Stimulated activated CD8-positive, alpha-beta memory T cell treated with anti-CD3 and anti-CD28 coated beads, Interleukin-4, amount 100 ng/mL, for 4 hours (primary cell): ENCODE data around the gene TMEM8B.

Source experiments
- DNase-seq, 2 donors: peaks; one replicate each; pipeline ENCODE4 v3.0.0-alpha.2; 2020; ENCODE audit warnings: low read depth in 2 of 2, low spot score in 1 of 2

TMEM8B gene

GRCh38 chr9:35829084-35829763 is at the start of gene TMEM8B:
Gene TMEM8B (plus strand): TSS chr9:35829228. CDS start chr9:35829448, 220 bp downstream.
- peak; percentile 85 to 91 for DNase-seq

- no peak for DNase-seq
Measured at GRCh38 chr9:35781066-35781465, 48.0 kb upstream of the TMEM8B start.

DNA sequence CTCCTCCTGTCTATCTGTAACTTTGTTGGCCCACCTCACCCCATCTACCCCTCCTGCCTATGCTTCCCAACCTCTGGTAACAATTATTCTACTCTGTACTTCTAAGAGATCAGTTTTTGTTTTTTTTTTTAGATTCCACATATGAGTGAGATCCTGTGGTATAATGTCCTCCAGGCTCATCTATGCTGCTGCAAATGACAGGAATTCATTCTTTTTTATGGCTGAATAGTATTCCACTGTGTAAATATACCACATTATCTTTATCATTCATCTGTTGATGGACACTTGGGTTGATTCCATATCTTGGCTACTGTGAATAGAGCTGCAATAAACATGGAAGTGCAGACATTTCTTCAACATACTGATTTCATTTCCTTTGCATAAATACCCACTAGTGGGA is 45.6 kb upstream of the TMEM8B start:
- DNase-seq = no peak

DNA sequence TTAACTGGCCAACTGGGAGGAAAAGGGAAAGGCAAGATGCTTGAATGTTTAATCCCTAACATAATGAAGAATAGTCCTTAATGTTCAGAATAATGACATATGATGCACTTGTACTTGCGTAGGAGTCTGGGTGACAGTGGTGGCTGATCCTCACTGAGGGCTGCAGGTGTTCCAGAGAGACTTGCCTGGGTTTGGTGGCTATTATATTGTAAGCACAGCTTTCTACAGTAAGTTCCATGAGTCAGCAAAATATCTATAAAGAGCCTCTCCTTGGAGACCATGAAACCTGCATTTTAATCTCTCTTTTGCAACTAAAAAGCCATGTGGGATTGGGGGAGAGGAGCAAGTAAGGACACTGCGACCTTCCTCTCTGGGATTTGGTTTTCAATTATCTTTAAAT is 39.5 kb upstream of the TMEM8B start:
- no peak for DNase-seq

GRCh38 chr9:35790025-35790384 is 39.0 kb upstream of the TMEM8B start:
- DNase-seq = no peak

DNA sequence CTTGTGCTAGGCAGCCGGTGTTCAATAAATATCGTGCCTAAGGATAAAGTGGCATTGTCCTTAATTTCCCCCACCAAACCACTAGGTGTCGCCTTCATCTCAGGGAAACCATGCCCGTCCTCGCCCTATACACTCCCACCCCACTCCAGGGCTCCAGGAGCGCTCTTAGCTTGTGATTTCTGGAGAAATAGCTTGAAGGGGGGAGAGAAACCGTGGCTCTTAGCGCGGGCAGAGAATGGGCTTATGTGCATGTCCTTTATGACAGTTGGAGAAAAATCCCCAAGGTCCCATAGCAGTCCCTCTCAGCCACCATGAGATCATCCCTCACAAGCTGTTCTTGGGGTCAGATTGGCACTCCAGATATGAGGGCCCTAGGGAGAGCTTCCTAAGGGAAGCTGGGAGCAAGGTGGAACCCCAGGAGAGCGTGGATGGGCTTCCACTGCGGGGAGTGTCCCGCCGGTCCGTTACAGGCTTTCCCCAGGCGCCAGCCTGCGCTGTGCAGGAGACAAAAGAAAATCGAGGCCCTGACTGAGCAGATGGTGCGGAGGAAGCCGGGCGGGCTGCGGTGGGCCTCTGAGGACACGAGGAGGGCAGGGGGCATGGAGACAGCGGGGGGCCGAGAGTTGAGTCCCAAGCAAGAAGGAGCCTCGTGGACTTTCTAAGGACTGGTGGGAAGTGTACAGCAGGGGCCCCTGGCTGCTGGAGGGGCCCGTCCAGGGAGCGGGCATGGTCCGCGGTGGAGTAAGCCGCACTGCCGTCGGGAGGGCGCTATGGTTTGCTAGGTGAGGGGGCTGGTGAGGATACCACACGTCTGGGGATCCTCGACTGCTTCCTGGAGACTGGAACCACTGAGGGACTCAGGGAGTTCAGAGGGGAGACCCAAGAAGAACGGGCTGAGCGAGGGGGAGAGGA is 38.4 kb upstream of the TMEM8B start:
- DNase-seq = peak; percentile 21 to 28

DNA sequence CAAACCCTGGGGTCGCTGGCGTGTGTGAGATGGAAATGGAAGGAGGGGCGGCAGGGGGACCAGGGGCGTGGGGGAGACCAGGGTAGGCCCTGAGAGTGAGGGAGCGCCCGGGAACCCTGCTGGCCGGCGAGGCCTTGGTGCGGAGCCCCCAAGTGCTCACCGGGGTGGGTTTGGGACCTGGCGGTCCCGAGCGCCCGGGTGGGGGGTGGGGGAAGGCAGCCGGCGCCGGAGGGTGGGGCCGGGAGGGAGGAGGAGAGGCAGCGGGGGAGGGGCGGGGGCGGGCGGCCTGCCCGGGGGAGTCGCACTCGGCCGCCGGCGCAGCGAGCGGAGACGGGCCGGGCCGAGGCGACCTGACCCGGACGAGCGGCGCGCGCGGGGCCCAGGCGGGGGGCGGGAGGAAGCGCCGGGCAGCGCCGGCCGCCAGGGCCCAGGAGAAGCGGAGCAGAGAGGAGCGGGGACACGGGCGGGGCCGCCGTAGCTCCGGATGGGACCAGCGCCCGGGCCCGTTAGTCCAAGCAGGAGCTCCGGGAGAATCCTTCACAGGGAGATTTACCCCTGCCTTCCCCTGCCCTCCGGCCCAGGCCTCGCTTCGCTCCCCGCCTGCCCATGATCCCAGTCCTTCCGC is 37.6 kb upstream of the TMEM8B start, which contains the start of gene NPR2:
Gene NPR2, plus strand, starts transcription at position 295 of the 625 bp plus-strand sequence. CDS start 818 bp downstream, outside the sequence.
- DNase-seq = no peak

DNA sequence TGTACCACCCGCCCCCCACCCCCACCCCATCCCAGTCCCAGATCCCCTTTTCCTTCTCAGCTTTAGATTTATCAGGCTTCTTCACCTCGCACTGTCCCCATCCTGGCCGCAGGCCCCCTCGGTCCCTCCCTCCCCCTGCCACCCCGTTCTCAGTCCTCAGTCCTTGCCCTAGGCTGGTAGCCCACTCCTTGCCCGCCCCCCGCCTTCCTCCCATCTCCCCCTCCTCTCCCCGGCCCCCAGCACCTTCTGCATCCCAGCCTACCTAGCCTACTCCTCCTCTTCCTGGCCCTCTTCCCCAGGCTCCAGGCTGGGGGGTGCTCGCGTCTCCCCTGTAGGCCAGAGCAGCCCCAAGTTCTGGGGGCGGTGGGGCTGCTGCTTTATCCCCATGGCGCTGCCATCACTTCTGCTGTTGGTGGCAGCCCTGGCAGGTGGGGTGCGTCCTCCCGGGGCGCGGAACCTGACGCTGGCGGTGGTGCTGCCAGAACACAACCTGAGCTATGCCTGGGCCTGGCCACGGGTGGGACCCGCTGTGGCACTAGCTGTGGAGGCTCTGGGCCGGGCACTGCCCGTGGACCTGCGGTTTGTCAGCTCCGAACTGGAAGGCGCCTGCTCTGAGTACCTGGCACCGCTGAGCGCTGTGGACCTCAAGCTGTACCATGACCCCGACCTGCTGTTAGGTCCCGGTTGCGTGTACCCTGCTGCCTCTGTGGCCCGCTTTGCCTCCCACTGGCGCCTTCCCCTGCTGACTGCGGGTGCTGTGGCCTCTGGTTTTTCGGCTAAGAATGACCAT is 36.8 kb upstream of the TMEM8B start:
- DNase-seq = no peak

GRCh38 chr9:35792826-35793225 is 36.2 kb upstream of the TMEM8B start:
- DNase-seq = no peak

DNA sequence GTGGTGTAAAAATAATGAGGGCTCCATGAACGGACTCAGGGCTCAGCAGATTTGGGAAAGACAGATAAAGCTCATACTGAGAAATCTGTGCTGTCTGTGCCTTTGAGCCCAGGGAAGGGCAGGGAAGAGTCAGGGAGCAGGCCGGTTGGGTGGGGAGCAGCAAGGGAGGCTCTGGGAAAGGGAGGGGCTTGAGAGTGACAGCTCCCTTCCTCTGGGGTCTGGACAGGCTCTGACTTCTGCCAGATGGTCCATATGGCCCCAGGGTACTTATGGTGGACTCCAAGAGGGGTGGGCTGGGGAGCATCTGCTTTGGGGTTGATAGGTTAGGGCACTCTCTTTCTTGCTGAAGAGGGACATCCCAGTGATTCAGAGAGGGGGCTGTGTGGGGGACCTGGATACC is 35.6 kb upstream of the TMEM8B start:
- no peak for DNase-seq

- DNase-seq = no peak
Measured at GRCh38 chr9:35795695-35796094, 33.3 kb upstream of the TMEM8B start.

GRCh38 chr9:35797311-35798109 is 31.5 kb upstream of the TMEM8B start:
- no peak for DNase-seq

DNA sequence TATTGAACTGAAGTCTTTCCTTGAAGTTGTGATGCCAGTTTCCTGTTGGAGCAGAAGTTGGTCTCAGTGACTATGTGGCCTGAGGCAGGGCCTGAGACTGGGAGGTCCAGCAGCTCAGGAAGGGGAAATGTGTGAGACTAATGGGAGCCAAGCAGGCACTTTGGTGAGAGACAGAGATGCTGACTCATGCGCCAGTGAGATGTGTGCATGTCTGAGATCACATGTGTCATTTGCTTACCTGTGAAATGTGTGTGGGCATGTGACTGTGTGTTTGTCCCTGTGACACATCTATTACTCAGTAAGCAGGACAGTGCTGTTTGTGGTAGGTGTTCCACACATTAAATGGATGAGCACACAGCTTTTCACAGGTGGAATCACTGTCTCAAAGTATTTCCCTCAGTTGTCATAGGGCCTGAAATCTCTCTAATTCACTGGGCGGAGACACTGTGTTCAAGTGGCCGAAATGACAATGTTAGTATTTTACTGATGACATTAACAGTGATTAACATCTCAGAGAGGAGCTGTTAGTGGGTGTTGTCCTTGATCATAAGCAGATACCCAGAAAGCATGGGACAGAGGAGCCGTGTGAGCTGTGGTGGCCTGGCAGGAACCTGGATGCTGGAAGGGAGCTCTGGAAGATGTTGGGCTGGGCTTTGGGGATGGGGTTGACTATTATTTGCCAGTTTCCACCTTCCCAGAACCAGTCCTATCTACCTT is 30.2 kb upstream of the TMEM8B start:
- DNase-seq = peak in 1 of 2 donors; percentile 14

GRCh38 chr9:35800530-35800929 is 28.5 kb upstream of the TMEM8B start:
- DNase-seq = no peak

DNA sequence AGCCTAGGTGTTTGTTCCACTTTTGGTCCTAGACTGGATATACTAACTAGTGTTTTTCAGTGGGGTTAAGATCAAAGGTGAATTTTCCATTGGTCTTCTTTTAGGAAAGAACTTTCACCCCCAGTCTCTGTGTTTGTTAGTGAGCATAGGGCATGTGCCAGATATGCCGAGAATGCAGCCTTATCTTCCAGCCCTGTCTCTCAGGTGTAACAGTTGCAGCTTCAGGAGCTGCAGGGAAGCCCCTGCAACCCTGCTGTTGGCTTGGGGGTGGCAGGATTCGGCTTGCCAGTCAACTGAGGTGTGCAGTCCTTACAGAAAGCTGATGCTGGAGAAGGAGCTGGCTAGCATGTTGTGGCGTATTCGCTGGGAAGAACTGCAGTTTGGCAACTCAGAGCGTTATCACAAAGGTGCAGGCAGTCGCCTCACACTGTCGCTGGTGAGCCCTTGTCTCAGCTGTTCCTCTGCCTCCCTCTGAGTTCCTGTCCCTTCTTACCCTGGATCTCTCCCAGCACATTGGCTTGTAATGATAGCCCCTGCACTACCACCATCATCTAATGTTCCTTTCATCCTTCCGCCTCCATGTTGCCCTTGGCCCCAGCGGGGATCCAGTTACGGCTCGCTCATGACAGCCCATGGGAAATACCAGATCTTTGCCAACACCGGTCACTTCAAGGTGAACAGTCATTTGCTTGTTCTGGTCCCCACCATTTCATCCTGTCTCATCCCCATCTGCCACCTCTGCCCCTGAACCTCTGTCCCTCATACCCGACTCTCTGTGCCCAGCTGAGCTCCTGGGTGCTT is 27.5 kb upstream of the TMEM8B start:
- no peak for DNase-seq

DNA sequence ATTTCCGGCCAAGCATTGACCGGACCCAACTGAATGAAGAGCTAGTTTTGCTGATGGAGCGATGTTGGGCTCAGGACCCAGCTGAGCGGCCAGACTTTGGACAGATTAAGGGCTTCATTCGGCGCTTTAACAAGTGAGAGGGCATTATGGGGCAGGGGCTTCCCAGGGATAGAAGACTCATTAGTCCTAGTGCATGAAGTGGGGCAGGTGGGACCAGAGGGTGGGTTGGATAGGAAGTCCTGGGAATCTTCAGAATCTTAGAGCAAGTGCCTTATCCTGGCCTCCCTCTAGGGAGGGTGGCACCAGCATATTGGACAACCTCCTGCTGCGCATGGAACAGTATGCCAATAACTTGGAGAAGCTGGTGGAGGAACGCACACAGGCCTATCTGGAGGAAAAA is 22.9 kb upstream of the TMEM8B start:
- no peak for DNase-seq

GRCh38 chr9:35808433-35808832 is 20.6 kb upstream of the TMEM8B start:
- no peak for DNase-seq

GRCh38 chr9:35810122-35810521 is 18.9 kb upstream of the TMEM8B start:
- no peak for DNase-seq
